Measurements from ENCODE around the gene TBPL2. TPM values are rescaled to one million over a fixed set of nuclear protein-coding genes. Genes with fewer than 3 reads are reported as not detected.
A peak's percentile ranks its signal among the peaks of the same experiment; 100 is the strongest.

TBPL2 gene
- total RNA-seq, 2 donors from 2014 or later: not detected

DNA sequence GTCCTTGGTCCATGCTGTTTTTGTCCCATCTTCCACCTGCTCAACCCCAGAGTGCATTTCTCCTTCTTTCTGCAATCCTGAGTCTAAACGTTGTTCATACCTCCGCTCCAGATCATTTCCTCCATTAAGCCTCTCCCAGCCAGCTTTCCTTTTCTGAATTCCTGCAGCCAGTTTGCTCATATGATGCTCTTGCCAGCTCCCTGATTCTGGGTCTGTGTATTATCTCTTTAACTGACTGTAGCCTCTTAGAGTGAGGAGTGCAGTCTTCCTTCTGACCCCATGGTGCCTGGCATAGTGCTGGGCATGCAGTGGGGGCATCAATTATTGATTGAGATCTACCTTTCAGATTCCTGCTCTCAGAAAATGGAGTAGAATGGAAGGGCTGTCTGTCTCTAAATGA lies 11.5 kb upstream of the TBPL2 start:
- no peak overlapping the region for H3K27ac Mint-ChIP-seq
- H3K27me3 Mint-ChIP-seq (ENCODE audit: low read depth): no peaks in the 10 kb centered on the region
- DNase-seq: no peak
- H3K9me3 Mint-ChIP-seq: no peaks in the 10 kb centered on the region
- no peaks in the 10 kb centered on the region for H3K36me3 Mint-ChIP-seq (ENCODE audit: insufficient read depth in 2 of 2)
- ATAC-seq (replicated peaks in 1 of 2): no peak
- no peak overlapping the region for H3K4me3 Mint-ChIP-seq
- peaks cover 28% of the 10 kb centered on the region for H3K4me1 Mint-ChIP-seq (ENCODE audit: low read depth)

DNA sequence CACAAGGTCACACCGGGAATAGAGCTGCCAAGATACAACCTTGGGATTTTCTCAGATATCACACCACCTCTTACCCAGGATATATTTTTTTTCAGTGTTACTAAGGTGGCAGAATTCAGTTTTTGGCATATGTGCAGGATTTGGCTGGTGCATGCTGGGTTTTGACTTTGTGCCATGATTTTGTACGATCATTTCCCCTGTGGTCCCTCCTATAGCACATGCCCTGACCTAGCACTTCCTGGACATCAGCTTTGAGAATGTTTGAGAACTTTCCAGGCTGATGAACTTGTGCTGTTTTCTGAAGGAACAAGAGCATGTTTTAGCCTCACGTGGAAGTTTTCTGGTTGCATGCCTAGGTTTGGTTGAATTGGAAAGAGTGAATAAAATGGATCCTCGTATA lies 11.0 kb upstream of the TBPL2 start:
- H3K27me3 Mint-ChIP-seq (ENCODE audit: low read depth): no peaks in the 10 kb centered on the region
- no peak overlapping the region for H3K27ac Mint-ChIP-seq
- ATAC-seq (replicated peaks in 1 of 2) (no peak), DNase-seq (no peak)
- no peaks in the 10 kb centered on the region for H3K9me3 Mint-ChIP-seq
- no peaks in the 10 kb centered on the region for H3K36me3 Mint-ChIP-seq (ENCODE audit: insufficient read depth in 2 of 2)
- H3K4me3 Mint-ChIP-seq: no peak overlapping the region
- peaks cover 34% of the 10 kb centered on the region for H3K4me1 Mint-ChIP-seq (ENCODE audit: low read depth)

DNA sequence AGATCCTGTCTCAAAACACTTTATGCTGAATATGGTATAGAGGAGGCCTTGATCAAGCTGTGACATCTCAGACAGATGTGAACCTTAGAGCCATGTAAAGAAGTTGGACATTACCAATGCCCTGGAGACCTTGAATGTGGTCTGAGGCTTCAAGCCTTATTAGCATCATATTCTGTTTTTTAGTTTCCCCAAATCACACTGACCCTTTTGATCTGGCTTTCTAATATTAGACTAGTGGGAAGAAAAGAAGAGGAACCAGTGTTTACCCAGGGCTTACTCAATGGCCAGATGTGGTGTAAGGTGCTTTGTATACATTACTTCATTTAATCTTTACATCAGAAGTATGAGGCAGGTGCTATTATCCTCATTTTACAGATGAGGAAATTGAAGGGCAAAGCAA lies 10.6 kb upstream of the TBPL2 start:
- Mint-ChIP-seq H3K4me3 (no peak overlapping the region), H3K9me3 (no peaks in the 10 kb centered on the region), H3K36me3 (ENCODE audit: insufficient read depth in 2 of 2) (no peaks in the 10 kb centered on the region), H3K27ac (no peak overlapping the region), H3K4me1 (ENCODE audit: low read depth) (peaks cover 38% of the 10 kb centered on the region), H3K27me3 (ENCODE audit: low read depth) (no peaks in the 10 kb centered on the region)
- ATAC-seq (replicated peaks in 1 of 2) (no peak), DNase-seq (no peak)

DNA sequence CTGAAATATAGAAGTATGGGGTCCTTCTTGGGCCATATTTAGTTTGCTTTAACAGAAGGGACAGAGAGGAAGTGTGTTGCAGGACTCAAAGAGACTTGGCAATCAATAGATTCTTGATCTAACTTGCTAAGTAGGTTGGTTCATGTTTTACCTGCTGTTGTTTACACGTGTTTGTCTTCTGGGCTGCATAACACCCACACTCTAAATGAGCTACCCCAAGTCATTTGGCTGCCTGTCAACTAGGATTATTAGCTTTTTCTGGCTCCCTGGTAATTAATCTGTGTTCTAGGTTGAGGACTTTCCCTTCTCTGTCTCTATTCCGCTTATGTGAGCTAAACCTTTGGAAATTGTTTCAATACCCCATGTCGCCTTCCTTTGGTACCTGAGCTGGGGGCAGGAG lies 10.1 kb upstream of the TBPL2 start:
- no peak for DNase-seq

DNA sequence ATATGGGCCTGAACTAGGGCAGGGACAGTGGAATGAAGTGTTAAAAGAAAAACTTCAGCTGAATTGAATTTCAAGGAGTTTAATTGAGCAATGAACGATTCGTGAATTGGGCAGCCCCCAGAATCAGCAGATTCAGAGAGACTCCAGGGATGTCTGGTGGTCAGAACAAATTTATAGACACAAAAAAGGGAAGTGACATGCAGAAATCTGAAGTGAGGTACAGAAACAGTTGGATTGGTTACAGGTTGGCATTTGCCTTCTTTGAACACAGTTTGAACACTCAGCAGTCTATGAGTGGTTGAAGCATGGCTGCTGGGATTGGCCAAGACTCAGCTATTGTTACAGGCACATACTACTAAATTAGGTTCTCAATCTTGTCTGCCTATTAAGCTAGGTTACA lies 9.7 kb upstream of the TBPL2 start:
- no peak for ATAC-seq (replicated peaks in 1 of 2)

More for the DNA sequence above, 10.1 kb upstream of the TBPL2 start:
- no peaks in the 10 kb centered on the region for H3K9me3 Mint-ChIP-seq
- no peak overlapping the region for H3K27ac Mint-ChIP-seq
- H3K4me1 Mint-ChIP-seq (ENCODE audit: low read depth): peaks cover 39% of the 10 kb centered on the region
- H3K36me3 Mint-ChIP-seq (ENCODE audit: insufficient read depth in 2 of 2): no peaks in the 10 kb centered on the region
- ATAC-seq (replicated peaks in 1 of 2): no peak
- no peak overlapping the region for H3K4me3 Mint-ChIP-seq
- no peaks in the 10 kb centered on the region for H3K27me3 Mint-ChIP-seq (ENCODE audit: low read depth)

DNA sequence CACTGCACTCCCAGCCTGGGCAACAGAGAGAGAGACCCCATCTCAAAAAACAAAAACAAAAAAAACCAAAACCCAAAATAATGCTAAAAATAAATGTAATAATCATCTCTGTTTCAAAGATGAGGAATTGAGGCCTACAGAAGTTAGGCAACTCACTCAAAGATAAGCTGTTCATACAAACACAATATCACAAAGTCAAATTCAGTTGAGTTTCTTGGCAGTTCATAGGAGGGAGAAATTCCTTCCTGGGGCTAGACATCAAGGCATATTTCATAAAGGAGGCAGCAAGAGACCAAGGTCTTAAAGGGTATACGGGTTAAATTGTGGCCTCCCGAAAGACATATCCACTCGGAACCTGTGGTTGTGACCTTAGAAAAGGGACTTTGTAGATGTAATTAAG lies 8.7 kb upstream of the TBPL2 start:
- peaks cover 31% of the 10 kb centered on the region for H3K4me1 Mint-ChIP-seq (ENCODE audit: low read depth)
- H3K27ac Mint-ChIP-seq: no peak overlapping the region
- H3K36me3 Mint-ChIP-seq (ENCODE audit: insufficient read depth in 2 of 2): no peaks in the 10 kb centered on the region
- no peak overlapping the region for H3K4me3 Mint-ChIP-seq
- ATAC-seq (replicated peaks in 1 of 2) (no peak), DNase-seq (no peak)
- H3K27me3 Mint-ChIP-seq (ENCODE audit: low read depth): no peaks in the 10 kb centered on the region
- no peaks in the 10 kb centered on the region for H3K9me3 Mint-ChIP-seq

More for the DNA sequence above, 9.7 kb upstream of the TBPL2 start:
- DNase-seq: no peak
- H3K9me3 Mint-ChIP-seq: no peaks in the 10 kb centered on the region
- H3K4me1 Mint-ChIP-seq (ENCODE audit: low read depth): peaks cover 39% of the 10 kb centered on the region
- no peaks in the 10 kb centered on the region for H3K36me3 Mint-ChIP-seq (ENCODE audit: insufficient read depth in 2 of 2)
- no peak overlapping the region for H3K4me3 Mint-ChIP-seq
- H3K27me3 Mint-ChIP-seq (ENCODE audit: low read depth): no peaks in the 10 kb centered on the region
- H3K27ac Mint-ChIP-seq: no peak overlapping the region

DNA sequence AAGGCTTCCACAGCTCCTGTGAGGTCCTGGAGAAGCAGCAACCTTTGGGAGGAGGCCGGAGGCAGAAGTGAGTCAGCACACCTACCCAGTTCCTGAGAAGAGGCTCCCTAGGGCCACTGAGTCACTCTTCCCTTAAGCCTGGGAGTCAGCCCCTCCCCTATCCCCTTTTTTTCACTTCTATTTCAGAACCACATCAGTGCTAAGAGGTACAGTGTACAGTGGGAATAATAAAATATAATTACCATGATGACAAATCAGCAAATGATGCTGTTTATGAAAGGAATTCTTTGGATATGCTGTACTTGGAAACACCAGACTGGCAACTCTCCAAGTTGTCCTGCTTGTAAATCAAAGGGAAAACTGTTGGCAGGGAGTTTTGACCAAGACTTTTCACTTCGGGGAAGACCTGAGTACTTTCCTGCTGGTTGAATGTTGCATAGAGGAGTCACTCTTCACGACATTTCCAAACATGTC lies 7.8 kb upstream of the TBPL2 start:
- ATAC-seq (replicated peaks in 1 of 2) (peak; percentile 81 to 90), DNase-seq (peak; percentile 29 to 36)
- Mint-ChIP-seq H3K36me3 (ENCODE audit: insufficient read depth in 2 of 2) (no peaks in the 10 kb centered on the region), H3K4me3 (peak overlapping the region; percentile 16 to 63), H3K27me3 (ENCODE audit: low read depth) (no peaks in the 10 kb centered on the region), H3K27ac (peak overlapping the region; percentile 64), H3K4me1 (ENCODE audit: low read depth) (peaks cover 31% of the 10 kb centered on the region), H3K9me3 (no peaks in the 10 kb centered on the region)

DNA sequence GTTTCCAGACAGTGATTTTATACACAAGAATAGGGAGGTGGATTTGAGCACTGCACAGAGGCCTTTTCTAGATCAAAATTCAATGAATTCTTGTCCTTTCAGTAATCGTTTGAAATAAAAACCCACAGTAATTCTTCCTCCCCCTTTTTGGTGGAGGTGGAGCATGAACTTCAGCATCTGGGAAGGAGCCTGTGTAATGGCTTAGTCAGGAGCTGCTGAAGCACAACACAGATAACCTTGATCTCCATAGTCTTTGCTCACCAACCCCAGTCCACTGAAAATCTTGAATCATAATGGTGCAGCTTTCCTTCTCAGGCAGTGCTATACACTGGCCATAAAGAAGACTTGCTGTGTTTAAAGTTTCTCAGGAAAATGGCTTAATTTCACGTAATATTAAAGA lies 6.4 kb upstream of the TBPL2 start:
- H3K27ac Mint-ChIP-seq: no peak overlapping the region
- no peak for DNase-seq
- H3K27me3 Mint-ChIP-seq (ENCODE audit: low read depth): no peaks in the 10 kb centered on the region
- H3K4me1 Mint-ChIP-seq (ENCODE audit: low read depth): peaks cover 31% of the 10 kb centered on the region
- ATAC-seq (replicated peaks in 1 of 2): no peak
- H3K36me3 Mint-ChIP-seq (ENCODE audit: insufficient read depth in 2 of 2): no peaks in the 10 kb centered on the region
- no peaks in the 10 kb centered on the region for H3K9me3 Mint-ChIP-seq
- H3K4me3 Mint-ChIP-seq: no peak overlapping the region

DNA sequence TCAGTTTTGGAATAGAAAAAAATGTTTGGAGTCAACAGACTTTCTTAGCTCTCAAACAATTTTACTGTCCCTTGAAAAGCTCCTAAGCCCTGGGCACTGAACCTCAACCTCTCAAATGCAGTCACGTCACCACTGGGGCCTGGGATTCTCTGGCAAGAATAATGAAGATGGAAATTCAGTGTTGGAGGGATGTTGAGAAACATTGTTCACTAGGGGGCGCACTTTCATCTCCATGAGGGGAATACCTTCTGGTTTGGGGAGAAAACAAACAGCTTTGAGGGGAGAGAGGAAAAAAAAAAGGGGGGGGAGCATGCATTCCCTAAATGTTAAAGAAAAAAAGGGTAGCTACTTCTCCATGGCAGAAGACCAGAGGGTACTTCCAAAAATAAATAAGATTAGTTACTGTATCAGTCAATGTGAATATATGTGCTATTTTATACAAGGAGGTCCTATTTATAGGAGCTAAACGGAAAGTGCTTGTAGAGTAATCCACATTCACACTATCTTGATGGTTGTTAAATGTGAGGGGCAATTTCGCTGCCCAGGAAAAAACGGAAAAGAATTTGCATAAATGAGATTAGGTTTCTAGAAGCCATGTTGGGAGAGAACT lies 5.8 kb upstream of the TBPL2 start:
- H3K27ac Mint-ChIP-seq: no peak overlapping the region
- peak; percentile 43 to 50 for ATAC-seq (replicated peaks in 1 of 2)

DNA sequence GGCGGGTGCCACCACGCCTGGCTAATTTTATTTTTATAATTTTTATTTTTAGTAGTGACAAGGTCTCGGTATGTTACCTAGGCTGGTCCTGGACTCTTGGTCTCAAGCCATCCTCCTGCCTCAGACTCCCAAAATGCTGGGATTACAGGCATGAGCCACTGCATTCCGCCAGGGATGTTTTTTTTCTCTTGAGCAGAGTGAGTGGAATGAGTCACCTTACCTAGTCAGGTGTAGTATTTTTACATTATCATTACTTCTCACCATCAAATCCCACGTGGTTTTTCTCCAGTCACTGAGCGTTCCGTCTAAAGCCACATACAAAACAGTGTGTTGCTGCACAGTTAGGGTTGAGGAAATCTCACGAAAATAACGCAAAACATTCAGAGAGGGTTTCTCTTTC lies 870 bp upstream of the TBPL2 start:
- no peak for ATAC-seq (replicated peaks in 1 of 2)

More for the DNA sequence above, 5.8 kb upstream of the TBPL2 start:
- Mint-ChIP-seq H3K27me3 (ENCODE audit: low read depth) (no peaks in the 10 kb centered on the region), H3K4me3 (no peak overlapping the region), H3K36me3 (ENCODE audit: insufficient read depth in 2 of 2) (no peaks in the 10 kb centered on the region), H3K9me3 (no peaks in the 10 kb centered on the region), H3K4me1 (ENCODE audit: low read depth) (peaks cover 31% of the 10 kb centered on the region)
- peak; percentile 64 to 71 for DNase-seq

DNA sequence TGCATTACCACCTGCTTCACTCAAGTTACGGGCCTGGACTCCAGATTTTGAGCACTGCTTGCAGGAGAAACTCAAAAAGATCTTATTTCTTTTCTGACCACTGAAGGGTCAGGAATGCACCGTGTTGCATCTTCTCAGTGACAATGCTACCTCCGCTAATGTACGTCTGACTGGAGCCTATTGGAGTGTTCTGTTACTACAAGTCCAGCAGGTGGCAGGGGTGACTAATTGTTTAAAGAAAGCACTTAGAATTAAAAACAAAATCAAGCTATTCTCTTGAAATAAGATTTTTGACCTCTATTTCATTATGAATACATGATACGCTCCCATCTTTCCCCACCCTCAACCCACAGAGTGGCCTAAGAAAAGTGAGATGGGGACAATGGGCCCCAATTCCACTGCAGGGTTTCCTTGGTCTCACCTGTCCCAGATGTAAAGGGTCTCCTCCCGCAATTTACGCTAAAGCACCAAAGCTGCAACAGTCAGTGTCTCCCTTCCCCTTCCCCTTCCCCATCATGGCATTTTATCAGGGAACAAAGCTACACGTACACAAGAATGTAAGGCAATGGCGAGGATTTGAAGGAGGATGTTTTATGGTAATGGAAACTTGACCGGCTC lies 2.2 kb downstream of the TBPL2 start:
- ATAC-seq (replicated peaks in 1 of 2): no peak
- H3K4me1 Mint-ChIP-seq (ENCODE audit: low read depth): peaks cover 18% of the 10 kb centered on the region
- no peak overlapping the region for H3K27ac Mint-ChIP-seq
- H3K4me3 Mint-ChIP-seq: no peak overlapping the region
- no peaks in the 10 kb centered on the region for H3K27me3 Mint-ChIP-seq (ENCODE audit: low read depth)
- no peaks in the 10 kb centered on the region for H3K9me3 Mint-ChIP-seq
- H3K36me3 Mint-ChIP-seq (ENCODE audit: insufficient read depth in 2 of 2): no peaks in the 10 kb centered on the region
- DNase-seq: peak in 1 of 2 donors; percentile 16

More for the DNA sequence above, 870 bp upstream of the TBPL2 start:
- H3K4me3 Mint-ChIP-seq: no peak overlapping the region
- no peaks in the 10 kb centered on the region for H3K36me3 Mint-ChIP-seq (ENCODE audit: insufficient read depth in 2 of 2)
- no peak for DNase-seq
- H3K9me3 Mint-ChIP-seq: no peaks in the 10 kb centered on the region
- no peaks in the 10 kb centered on the region for H3K27me3 Mint-ChIP-seq (ENCODE audit: low read depth)
- peaks cover 5% of the 10 kb centered on the region for H3K4me1 Mint-ChIP-seq (ENCODE audit: low read depth)
- H3K27ac Mint-ChIP-seq: no peak overlapping the region

DNA sequence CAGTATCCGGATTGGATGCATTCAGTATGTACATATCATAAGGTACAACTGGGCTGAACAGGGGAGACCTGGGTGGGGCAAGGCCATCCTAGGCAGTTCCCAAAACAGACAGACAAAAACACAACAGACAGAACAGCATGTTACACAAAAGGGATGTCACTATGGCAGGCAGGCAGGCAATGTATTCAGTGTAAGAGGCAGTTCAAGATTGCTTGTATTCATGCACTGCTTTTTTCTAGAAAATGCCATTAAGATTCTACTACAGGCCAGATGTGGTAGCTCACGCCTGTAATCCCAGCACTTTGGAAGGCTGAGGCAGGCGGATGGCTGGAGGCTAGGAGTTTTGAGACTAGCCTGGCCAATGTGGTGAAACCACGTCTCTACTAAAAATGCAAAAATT lies 3.5 kb downstream of the TBPL2 start:
- Mint-ChIP-seq H3K4me3 (no peak overlapping the region), H3K4me1 (ENCODE audit: low read depth) (peaks cover 18% of the 10 kb centered on the region), H3K27ac (no peak overlapping the region), H3K36me3 (ENCODE audit: insufficient read depth in 2 of 2) (no peaks in the 10 kb centered on the region), H3K9me3 (no peaks in the 10 kb centered on the region), H3K27me3 (ENCODE audit: low read depth) (no peaks in the 10 kb centered on the region)
- ATAC-seq (replicated peaks in 1 of 2) (no peak), DNase-seq (no peak)

DNA sequence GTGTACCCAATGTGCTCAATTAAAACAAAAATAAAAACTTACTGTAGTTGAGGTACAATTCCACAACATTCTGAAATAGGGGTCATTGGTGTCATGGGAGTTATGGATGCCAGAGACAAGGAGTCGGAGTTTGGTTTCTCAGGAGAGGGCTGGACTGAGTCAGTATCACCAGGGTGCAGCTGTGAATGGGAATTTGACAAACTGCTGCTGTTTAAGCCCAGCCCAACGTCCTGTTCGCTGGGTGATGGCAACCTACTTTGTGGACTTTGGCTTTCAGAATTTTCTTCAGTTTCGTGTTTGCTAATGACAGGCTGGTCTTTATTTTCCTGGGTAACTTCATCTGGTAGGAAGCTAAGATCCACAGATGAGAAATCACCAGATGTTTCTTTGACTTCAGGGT lies 3.9 kb downstream of the TBPL2 start:
- Mint-ChIP-seq H3K4me1 (ENCODE audit: low read depth) (peaks cover 18% of the 10 kb centered on the region), H3K36me3 (ENCODE audit: insufficient read depth in 2 of 2) (no peaks in the 10 kb centered on the region), H3K27ac (no peak overlapping the region), H3K27me3 (ENCODE audit: low read depth) (no peaks in the 10 kb centered on the region), H3K9me3 (no peaks in the 10 kb centered on the region), H3K4me3 (no peak overlapping the region)
- DNase-seq (no peak), ATAC-seq (replicated peaks in 1 of 2) (no peak)

DNA sequence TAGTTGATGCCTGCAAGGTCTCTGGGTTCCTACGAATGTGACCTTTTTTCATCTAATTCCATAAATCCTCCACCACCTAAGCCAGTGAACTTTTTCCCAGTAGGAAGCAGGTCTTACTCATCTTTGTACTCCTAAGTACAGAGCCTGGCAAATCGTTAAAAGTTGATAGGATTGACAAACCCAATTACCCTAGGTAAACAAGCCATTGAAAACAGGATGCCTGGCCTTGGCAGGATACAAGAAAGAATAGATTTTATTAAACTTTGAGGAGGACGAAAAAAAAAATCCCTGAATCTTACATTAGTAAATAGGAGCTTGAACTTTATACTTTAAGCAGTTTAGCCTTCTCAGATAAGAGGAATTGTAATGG lies 5.6 kb downstream of the TBPL2 start:
- Mint-ChIP-seq H3K27ac (no peak overlapping the region), H3K36me3 (ENCODE audit: insufficient read depth in 2 of 2) (no peaks in the 10 kb centered on the region), H3K4me3 (peak overlapping the region in 1 of 2 donors; percentile 19), H3K27me3 (ENCODE audit: low read depth) (no peaks in the 10 kb centered on the region), H3K9me3 (no peaks in the 10 kb centered on the region), H3K4me1 (ENCODE audit: low read depth) (peaks cover 22% of the 10 kb centered on the region)
- ATAC-seq (replicated peaks in 1 of 2) (no peak), DNase-seq (no peak)

Measured in activated T-cell treated with anti-CD3 and anti-CD28 coated beads, Interleukin-2, amount 50 U/mL, for 72 hours (primary cell).